GM20000 (cell line): Measurements from ENCODE around the gene PLD6.
"Not testable (repeated sequence)": the region's sequence is repeated elsewhere in the genome, so short reads cannot be mapped to it uniquely, and the experiment has no call there.

Experiments
- DNase-seq: peaks from one replicate; pipeline ENCODE4 v3.0.0; 2012; ENCODE audit warnings: low spot score
- TF ChIP-seq, protein P1 (sequence below): IDR thresholded peaks from 2 replicates; pipeline ENCODE4 v1.5.1; 2012; ENCODE audit warnings: mild to moderate bottlenecking, control low read depth; ENCODE audit errors: extremely low read depth, missing control alignments

The PLD6 gene

DNA sequence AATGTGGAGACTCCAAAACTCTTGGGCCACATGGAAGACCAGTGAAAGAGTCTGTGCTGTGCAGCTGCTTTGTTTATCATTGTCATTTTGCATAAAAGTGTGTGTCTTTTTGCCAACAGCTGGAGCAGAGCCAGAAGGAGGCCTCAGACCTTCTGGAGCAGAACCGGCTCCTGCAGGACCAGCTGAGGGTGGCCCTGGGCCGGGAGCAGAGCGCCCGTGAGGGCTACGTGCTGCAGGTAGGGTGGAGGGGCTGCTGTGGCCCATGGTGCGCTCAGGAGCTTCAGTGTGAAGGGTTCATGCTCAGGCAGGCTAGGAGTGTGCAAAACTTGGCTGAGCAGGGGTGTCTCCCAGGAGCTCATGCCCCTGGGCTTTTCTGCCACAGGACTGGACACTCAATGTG lies 45.0 kb downstream of the PLD6 start:
- TF ChIP-seq, protein P1, sequence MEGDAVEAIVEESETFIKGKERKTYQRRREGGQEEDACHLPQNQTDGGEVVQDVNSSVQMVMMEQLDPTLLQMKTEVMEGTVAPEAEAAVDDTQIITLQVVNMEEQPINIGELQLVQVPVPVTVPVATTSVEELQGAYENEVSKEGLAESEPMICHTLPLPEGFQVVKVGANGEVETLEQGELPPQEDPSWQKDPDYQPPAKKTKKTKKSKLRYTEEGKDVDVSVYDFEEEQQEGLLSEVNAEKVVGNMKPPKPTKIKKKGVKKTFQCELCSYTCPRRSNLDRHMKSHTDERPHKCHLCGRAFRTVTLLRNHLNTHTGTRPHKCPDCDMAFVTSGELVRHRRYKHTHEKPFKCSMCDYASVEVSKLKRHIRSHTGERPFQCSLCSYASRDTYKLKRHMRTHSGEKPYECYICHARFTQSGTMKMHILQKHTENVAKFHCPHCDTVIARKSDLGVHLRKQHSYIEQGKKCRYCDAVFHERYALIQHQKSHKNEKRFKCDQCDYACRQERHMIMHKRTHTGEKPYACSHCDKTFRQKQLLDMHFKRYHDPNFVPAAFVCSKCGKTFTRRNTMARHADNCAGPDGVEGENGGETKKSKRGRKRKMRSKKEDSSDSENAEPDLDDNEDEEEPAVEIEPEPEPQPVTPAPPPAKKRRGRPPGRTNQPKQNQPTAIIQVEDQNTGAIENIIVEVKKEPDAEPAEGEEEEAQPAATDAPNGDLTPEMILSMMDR: no peak
- no peak for DNase-seq

DNA sequence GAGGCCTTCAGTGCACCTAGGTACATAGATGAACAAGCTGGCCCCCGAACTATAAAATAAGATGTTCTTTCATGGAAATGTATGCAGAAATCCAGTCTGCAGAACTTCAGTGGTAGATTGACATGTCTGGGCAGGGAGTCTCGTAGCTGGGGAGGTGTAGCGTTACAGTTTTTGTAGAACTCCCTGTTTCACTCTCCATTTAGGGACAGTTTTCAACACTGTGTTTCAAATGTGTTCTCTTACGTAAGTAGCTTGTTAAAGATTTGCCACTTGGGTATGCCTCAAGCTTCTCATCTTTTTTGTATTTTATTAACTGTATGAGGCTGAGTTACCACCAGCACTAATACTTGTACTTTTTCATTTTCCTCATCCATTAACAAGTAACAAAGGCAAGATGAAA lies 46.6 kb downstream of the PLD6 start:
- no peak for DNase-seq
- TF ChIP-seq, protein P1: no peak

DNA sequence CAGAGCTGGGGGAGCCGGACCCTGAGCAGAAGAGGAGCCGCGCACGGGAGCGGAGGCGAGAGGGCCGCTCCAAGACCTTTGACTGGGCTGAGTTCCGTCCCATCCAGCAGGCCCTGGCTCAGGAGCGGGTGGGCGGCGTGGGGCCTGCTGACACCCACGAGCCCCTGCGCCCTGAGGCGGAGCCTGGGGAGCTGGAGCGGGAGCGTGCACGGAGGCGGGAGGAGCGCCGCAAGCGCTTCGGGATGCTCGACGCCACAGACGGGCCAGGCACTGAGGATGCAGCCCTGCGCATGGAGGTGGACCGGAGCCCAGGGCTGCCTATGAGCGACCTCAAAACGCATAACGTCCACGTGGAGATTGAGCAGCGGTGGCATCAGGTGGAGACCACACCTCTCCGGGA lies 47.6 kb downstream of the PLD6 start:
- DNase-seq: not testable (repeated sequence)

DNA sequence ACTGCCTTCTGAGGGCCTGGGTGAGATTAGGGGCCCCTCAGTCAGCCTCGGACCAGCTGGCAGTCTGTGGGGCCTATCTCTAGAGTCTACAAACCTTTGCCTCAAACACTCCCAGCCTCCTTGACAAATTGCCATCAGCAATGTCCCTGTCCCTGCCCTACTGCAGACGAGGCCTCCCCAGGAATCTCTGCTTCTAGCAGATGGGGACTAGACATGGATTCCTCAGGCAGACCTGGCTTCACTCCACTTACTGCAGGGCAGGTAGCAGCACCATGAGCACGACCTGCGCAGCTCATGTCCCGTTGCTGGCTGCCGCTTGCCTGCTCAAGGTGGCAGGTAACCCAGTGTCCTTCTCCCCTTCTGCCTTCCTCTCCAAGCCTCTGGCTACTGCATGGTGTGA lies 49.1 kb downstream of the PLD6 start:
- TF ChIP-seq, protein P1: no peak
- no peak for DNase-seq

GRCh38 chr17:17156511-17156910 lies 49.6 kb downstream of the PLD6 start:
- DNase-seq: no peak

GRCh38 chr17:17156107-17156506 lies 50.0 kb downstream of the PLD6 start:
- no peak for DNase-seq
- TF ChIP-seq, protein P1: no peak

More at GRCh38 chr17:17156511-17156910, 49.6 kb downstream of the PLD6 start:
- TF ChIP-seq, protein P1: no peak

GRCh38 chr17:17155568-17155967 lies 50.6 kb downstream of the PLD6 start:
- TF ChIP-seq, protein P1: no peak
- DNase-seq: no peak

DNA sequence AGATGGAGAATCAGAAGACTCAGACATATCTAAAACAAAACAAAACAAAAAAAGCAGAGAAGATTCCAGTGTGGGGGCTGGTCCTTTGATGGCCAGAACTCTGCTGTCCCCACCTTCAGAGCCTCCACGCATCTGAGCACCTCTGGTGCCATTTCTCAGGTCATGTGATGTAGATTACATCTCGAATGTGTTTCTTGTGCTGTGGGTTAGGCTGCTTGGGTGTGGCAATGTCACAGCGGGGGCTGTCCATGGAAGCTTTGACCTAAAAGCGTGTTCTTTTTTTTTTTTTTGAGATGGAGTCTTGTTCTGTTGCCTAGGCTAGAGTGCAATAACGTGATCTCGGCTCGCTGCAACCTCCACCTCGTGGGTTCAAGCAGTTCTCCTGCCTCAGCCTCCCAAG lies 51.2 kb downstream of the PLD6 start:
- DNase-seq: no peak
- TF ChIP-seq, protein P1: no peak
